Bronchial smooth muscle cell (primary cell): ENCODE results near the gene SUPT5H. TPM values are rescaled to one million over a fixed set of nuclear protein-coding genes. Genes with fewer than 3 reads are reported as not detected.

ENCODE experiments used
- total RNA-seq: library from RNA; depleted of rRNA; stranded (reverse); fragments of >200 nt; gene quantifications from 2 replicates; pipeline ENCODE4 v1.2.1, GENCODE V29; 2014

The SUPT5H gene
- 70.6 and 85.5 TPM in 2 replicates for total RNA-seq

GRCh38 chr19:39445196-39446111 is at the start of gene SUPT5H:
Gene SUPT5H (plus strand): TSS chr19:39445582. CDS start chr19:39445891, 309 bp downstream.

GRCh38 chr19:39406656-39407409 is 38.5 kb upstream of the SUPT5H start, which contains the start of gene ZFP36:
Gene ZFP36 (plus strand): TSS chr19:39406847. CDS start chr19:39406905, 58 bp downstream.

GRCh38 chr19:39412100-39412866 is 33.1 kb upstream of the SUPT5H start, which contains the start of gene PLEKHG2:
Gene PLEKHG2 (plus strand): TSS chr19:39412669. CDS start chr19:39414087, 1,418 bp downstream.

GRCh38 chr19:39435499-39436349 is 9.7 kb upstream of the SUPT5H start, which contains the start of gene RPS16:
Gene RPS16 (minus strand): TSS chr19:39435949. CDS start chr19:39435895, 54 bp downstream.

GRCh38 chr19:39480337-39481228 is 35.2 kb downstream of the SUPT5H start, which contains the start of gene TIMM50:
Gene TIMM50 (plus strand): TSS chr19:39480838. CDS start chr19:39480854, 16 bp downstream.

GRCh38 chr19:39498798-39499642 is 53.6 kb downstream of the SUPT5H start, which contains the start of gene DLL3:
Gene DLL3 (plus strand): TSS chr19:39498947. CDS start chr19:39498975, 28 bp downstream.

GRCh38 chr19:39514840-39515550 is 69.6 kb downstream of the SUPT5H start, which contains the start of gene SELENOV:
Gene SELENOV (plus strand): TSS chr19:39515139. CDS start chr19:39515213, 74 bp downstream.

Other genes with a start within 250 kb of the SUPT5H start
- gene NCCRP1, start 248.6 kb upstream of the SUPT5H start, total RNA-seq: under 0.01 TPM in 1 of 2 replicates, not detected in the other
- not detected in 2 replicates for gene SYCN, start 241.3 kb upstream of the SUPT5H start, total RNA-seq
- not detected in 2 replicates for gene IFNL3, start 200.6 kb upstream of the SUPT5H start, total RNA-seq
- not detected in 2 replicates for gene IFNL4, start 196.7 kb upstream of the SUPT5H start, total RNA-seq
- not detected in 2 replicates for gene IFNL2, start 177.2 kb upstream of the SUPT5H start, total RNA-seq
- gene IFNL1, start 149.2 kb upstream of the SUPT5H start, total RNA-seq: not detected in 2 replicates
- under 0.01 TPM in 2 replicates for gene LRFN1, start 124.7 kb upstream of the SUPT5H start, total RNA-seq
- gene GMFG, start 109.5 kb upstream of the SUPT5H start, total RNA-seq: 0.32 and 0.60 TPM in 2 replicates
- 38.6 and 53.2 TPM in 2 replicates for gene SAMD4B, start 103.2 kb upstream of the SUPT5H start, total RNA-seq
- 57.8 and 61.7 TPM in 2 replicates for gene PAF1, start 54.5 kb upstream of the SUPT5H start, total RNA-seq
- gene MED29, start 54.2 kb upstream of the SUPT5H start, total RNA-seq: 12.8 and 19.1 TPM in 2 replicates
- gene ZFP36, start 38.7 kb upstream of the SUPT5H start, total RNA-seq: 2.4 and 3.0 TPM in 2 replicates
- 11.0 and 23.0 TPM in 2 replicates for gene PLEKHG2, start 32.9 kb upstream of the SUPT5H start, total RNA-seq
- gene RPS16, start 9.6 kb upstream of the SUPT5H start, total RNA-seq: 96.1 and 102 TPM in 2 replicates
- 37.1 and 46.2 TPM in 2 replicates for gene TIMM50, start 35.3 kb downstream of the SUPT5H start, total RNA-seq
- under 0.01 and 0.16 TPM in 2 replicates for gene DLL3, start 53.4 kb downstream of the SUPT5H start, total RNA-seq
- not detected in 2 replicates for gene SELENOV, start 69.6 kb downstream of the SUPT5H start, total RNA-seq
- 2.1 and 3.8 TPM in 2 replicates for gene EID2B, start 87.3 kb downstream of the SUPT5H start, total RNA-seq
- 6.7 and 13.6 TPM in 2 replicates for gene EID2, start 94.6 kb downstream of the SUPT5H start, total RNA-seq
- gene LGALS13, start 156.9 kb downstream of the SUPT5H start, total RNA-seq: not detected in 2 replicates
- not detected in 2 replicates for gene LGALS16, start 210.3 kb downstream of the SUPT5H start, total RNA-seq